GM19099 (cell line): ENCODE data around the gene PIGL.

ENCODE experiments used
- POLR2A ChIP-seq: IDR thresholded peaks from 3 replicates; pipeline ENCODE4 v1.6.1; 2011; ENCODE audit warnings: low read depth; ENCODE audit not compliant: insufficient read length; ENCODE audit errors: extremely low read depth

The PIGL gene

GRCh38 chr17:16217002-16217635 lies at the start of gene PIGL:
TSS of gene PIGL (plus strand) at chr17:16217210. CDS start at chr17:16217227, 17 bp downstream.
- peak; percentile 96 for TF ChIP-seq POLR2A

- TF ChIP-seq POLR2A: no peak
Measured at GRCh38 chr17:16171613-16172012, 45.4 kb upstream of the PIGL start.

GRCh38 chr17:16178836-16179235 lies 38.2 kb upstream of the PIGL start:
- no peak for TF ChIP-seq POLR2A

GRCh38 chr17:16181581-16181980 lies 35.4 kb upstream of the PIGL start:
- TF ChIP-seq POLR2A: no peak

GRCh38 chr17:16187642-16188041 lies 29.4 kb upstream of the PIGL start:
- TF ChIP-seq POLR2A: no peak

- no peak for TF ChIP-seq POLR2A
Measured at GRCh38 chr17:16189791-16190348, 27.1 kb upstream of the PIGL start.

- TF ChIP-seq POLR2A: no peak
Measured at GRCh38 chr17:16190703-16191360, 26.2 kb upstream of the PIGL start.

GRCh38 chr17:16191604-16192003 lies 25.4 kb upstream of the PIGL start:
- TF ChIP-seq POLR2A: no peak

- TF ChIP-seq POLR2A: no peak
Measured at GRCh38 chr17:16197276-16197675, 19.7 kb upstream of the PIGL start.

GRCh38 chr17:16199093-16199492 lies 17.9 kb upstream of the PIGL start:
- no peak for TF ChIP-seq POLR2A

GRCh38 chr17:16211590-16211989 lies 5.4 kb upstream of the PIGL start:
- TF ChIP-seq POLR2A: no peak

- no peak for TF ChIP-seq POLR2A
Measured at GRCh38 chr17:16212793-16213192, 4.2 kb upstream of the PIGL start.

GRCh38 chr17:16214190-16215001 lies 2.6 kb upstream of the PIGL start:
- no peak for TF ChIP-seq POLR2A

- no peak for TF ChIP-seq POLR2A
Measured at GRCh38 chr17:16215002-16215272, 2.1 kb upstream of the PIGL start.

GRCh38 chr17:16215273-16215964 lies 1.6 kb upstream of the PIGL start, which contains the start of gene NCOR1:
TSS of gene NCOR1 (minus strand) at chr17:16215534. CDS start at chr17:16194569, 20,965 bp downstream.
- TF ChIP-seq POLR2A: peak; percentile 96
